Suppressor macrophage treated with lipopolysaccharide for 4 hours (primary cell): ENCODE measurements around the gene TARS1.
"Not testable (repeated sequence)": the region's sequence is repeated elsewhere in the genome, so short reads cannot be mapped to it uniquely, and the experiment has no call there.

Experiments
- DNase-seq: peaks from one replicate; pipeline ENCODE4 v3.0.0-alpha.2; 2020

TARS1 gene

DNA sequence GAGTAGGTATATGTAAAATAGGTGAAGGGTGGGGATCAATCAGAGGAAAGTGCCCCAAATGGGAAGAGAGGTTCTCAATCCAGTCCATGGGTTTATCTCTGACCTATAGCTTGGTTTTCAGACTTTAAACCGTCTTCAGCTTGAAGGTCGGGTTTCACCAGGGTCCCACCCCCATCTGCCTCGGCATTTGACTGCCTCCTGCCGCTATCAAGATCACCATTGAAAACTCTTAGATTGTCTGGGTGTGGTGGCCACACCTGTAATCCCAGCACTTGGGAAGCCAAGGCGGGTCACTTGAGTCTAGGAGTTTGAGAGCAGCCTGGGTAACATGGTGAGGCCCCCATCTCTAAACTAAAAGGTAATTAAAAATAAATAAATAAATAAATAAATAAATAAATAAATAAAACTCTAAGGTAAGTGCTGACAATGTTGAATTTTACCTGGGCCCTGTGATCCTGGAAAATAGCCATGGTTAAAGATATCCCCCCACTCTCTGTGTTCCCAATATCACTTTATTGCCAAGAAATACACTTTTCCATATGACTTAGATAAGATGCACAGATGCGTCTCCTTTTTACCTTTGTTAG, 48.8 kb downstream of the TARS1 start:
- no peak for DNase-seq

DNA sequence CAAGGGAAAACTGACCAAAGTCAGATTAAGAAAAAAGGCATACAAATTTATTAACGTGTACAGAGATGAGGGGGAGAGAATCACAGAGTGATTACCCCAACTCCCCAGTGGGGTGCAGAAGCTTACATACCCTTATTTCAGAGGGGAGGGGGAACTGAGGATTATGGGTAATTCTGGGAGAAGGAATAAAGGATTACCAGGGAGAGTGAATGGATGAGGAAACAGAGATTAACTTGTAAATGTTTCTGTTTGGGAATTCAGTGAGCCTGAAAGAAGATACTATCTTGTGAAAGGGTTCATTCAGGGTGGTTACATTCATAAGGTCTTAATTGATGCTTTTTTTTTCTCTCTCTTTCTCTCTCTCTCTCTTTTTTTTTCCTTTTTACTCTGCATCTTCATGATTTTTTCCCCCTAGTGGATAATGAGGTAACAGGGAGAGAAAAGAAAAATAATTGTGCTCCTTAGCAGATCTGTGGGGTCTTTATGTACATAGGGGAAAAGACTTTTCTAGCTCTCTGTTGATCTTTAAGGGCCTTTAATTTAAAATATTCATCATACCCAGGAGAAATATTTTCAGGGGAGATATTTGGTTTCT, 49.4 kb downstream of the TARS1 start:
- DNase-seq, result no peak

DNA sequence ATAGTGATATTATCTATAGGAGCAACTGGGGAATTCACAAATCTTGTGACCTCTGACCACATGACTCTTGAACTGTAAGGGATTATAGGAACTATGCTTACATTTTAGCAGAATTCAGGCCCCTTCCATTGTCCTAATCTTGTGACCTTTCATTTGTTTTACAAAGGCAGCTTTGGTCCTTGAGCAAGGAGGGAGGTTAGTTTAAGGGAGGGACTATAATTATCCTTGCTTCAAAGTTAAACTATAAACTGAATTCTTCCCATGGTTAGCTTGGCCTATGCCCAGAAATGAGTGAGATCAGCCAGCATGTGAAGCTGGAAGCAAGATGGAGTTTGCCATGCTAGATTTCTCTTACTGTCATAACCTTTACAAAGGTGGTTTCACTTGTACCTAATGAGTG, 51.2 kb downstream of the TARS1 start:
- DNase-seq, result no peak

- DNase-seq, result no peak
These were observed 53.7 kb downstream of the TARS1 start for GRCh38 chr5:33494466-33494865.

- DNase-seq, result no peak
These were observed 60.5 kb downstream of the TARS1 start for GRCh38 chr5:33501260-33501659.

GRCh38 chr5:33501899-33502298, 61.1 kb downstream of the TARS1 start:
- DNase-seq, result no peak

- DNase-seq, result no peak
These were observed 63.8 kb downstream of the TARS1 start for GRCh38 chr5:33504570-33504969.

DNA sequence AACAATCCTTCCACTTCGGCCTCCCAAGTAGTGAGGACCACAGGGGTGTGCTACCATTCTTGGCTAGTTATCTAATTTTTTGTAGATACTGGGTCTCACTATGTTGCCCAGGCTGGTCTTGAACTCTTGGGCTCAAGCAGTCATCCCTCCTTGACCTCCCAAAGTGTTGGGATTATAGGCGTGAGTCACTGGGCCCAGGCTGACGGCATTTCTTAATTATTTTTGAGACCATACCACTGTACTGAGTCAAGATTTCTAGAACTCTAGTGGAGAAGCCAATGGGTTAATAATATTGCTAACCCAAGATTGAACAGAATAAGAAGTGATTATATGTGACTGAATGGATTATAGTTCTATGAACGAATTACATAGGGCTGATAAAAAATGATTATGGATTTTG, 66.7 kb downstream of the TARS1 start:
- no peak for DNase-seq

DNA sequence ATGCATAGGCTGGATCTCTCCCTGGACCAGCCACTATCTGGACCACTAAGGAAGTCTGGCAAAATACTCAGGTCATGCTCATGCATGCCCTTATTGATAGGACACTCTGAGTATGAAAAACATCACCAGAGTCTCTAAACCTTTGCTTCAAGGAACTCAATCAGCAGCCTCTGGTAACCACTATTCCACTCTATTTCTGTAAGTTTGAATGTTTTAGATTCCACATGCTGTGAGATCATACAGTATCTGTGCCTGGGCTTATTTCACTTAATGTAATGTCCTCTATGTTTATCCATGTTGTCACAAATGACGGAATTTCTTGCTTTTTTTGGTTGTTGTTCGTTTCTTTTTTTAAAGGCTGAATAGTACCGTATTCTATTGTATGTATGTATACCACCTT, 68.3 kb downstream of the TARS1 start:
- DNase-seq, result no peak

GRCh38 chr5:33513462-33514185, 72.9 kb downstream of the TARS1 start:
- DNase-seq, result no peak

GRCh38 chr5:33515366-33515765, 74.6 kb downstream of the TARS1 start:
- not testable (repeated sequence) for DNase-seq

GRCh38 chr5:33516421-33516820, 75.7 kb downstream of the TARS1 start:
- DNase-seq, result no peak
